HL-60/S4 treated with phorbol 12-myristate 13-acetate at 8.2 ng/mL for 4 days and 3 days (cell line): ENCODE data around the gene ACAA2.

Experiments
- in situ Hi-C: fragments of 300-500 bp; cut with MboI; formaldehyde crosslinking; loops from 2 replicates; pipeline ENCODE4 v1.15.0; 2022; ENCODE audit warnings: low sequenced_read_pairs

Gene ACAA2

GRCh38 chr18:49813319-49814146 is at the start of gene ACAA2:
Gene ACAA2, minus strand, starts transcription at chr18:49813533. Its CDS starts 49 bp downstream, at chr18:49813484.
- in situ Hi-C loops: no loop called here

GRCh38 chr18:49862656-49863385 is 49.5 kb upstream of the ACAA2 start:
- in situ Hi-C loops: no loop called here

GRCh38 chr18:49861659-49862058 is 48.3 kb upstream of the ACAA2 start:
- in situ Hi-C loops: no loop called here

DNA sequence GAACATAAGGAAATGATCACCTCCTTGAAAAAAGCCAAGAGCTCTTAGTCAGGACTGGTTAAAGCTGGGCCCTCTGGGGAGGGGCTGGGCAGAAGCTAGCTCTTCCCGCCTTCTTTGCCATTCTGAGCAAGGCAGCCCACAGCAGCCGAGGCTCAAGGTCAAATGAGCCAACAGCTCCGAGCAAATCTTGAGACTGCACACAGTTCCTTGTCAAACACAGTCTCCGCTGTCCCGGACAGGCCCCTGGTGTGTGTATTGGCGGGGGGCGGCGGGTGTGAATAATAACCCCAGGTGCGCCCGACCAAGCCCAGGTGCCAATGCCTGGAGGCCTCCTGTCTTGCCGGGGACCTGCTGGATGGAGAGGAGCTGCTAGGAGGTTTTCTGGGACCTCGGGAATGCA is 46.4 kb upstream of the ACAA2 start:
- in situ Hi-C loops: no loop called here

DNA sequence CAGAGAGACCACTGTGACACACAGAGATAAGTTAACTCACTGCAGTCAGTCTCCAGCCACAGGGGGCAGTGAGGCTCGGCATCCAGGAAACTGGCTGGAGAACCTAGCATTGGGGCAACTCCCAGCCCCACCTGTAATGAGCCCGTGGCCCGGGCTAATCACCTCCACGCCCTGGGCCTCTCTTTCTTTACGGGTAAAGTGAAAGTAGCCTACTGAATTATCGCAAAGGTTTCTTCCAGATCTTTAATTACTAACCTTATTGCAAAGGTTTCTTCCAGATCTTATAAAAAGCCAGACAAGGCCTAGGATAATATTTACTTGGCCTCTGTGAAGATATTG is 45.7 kb upstream of the ACAA2 start:
- in situ Hi-C loops: no loop called here

- in situ Hi-C loops: no loop called here
These were observed 45.1 kb upstream of the ACAA2 start for GRCh38 chr18:49858309-49859020.

GRCh38 chr18:49857708-49858107 is 44.4 kb upstream of the ACAA2 start:
- in situ Hi-C loops: no loop called here

DNA sequence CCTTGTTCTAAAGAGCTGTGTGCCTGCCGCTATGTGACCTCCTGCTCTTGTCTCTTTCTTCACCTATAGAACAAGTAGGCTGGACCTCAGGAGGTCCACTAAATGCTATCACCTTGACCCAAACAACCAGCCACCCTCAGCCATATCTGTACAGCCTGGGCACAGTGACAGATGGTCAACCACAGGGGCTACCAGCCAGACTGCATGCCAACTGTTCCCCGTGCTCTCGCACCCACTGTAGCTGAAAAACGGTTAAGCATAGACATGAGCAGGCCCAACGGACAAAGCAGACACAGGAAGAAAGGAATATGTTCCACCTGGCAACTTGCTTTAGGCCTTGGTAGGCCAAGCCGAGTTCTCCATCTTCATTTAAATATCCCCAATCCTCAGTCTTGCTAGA is 43.2 kb upstream of the ACAA2 start:
- in situ Hi-C loops: no loop called here

DNA sequence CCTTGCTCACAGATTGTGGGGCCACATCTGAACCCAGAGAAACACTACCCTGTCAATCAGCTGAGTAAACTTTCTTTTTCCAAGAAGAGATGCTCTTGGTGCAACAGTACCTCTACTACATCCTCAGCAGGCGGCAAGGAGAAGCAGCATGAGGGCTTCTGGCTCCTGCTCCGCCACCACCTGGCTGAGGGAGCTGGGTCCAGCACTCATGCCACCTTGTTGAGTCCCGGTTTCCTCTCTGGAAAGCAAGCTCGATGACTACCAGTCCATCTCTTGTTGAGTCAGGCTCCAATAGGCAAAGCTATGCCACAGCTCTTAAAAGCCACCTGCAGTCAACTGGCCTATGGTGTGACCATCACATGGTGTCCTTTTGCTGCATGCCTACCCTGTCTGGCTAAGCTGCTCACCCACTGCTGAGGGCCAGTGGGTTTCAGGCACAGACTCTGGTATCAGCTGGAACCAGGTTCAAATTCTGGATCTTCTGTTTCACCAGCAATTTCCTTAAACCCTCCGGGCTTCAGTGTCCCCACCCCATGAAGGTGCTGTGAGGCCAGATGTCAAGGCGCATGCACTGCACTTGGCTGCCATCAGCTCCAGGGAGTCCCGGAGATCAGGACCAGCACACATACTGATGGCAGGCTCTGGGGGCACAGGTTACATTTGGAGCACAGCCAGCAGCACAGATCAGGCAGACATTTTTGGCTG is 42.5 kb upstream of the ACAA2 start:
- in situ Hi-C loops: no loop called here

DNA sequence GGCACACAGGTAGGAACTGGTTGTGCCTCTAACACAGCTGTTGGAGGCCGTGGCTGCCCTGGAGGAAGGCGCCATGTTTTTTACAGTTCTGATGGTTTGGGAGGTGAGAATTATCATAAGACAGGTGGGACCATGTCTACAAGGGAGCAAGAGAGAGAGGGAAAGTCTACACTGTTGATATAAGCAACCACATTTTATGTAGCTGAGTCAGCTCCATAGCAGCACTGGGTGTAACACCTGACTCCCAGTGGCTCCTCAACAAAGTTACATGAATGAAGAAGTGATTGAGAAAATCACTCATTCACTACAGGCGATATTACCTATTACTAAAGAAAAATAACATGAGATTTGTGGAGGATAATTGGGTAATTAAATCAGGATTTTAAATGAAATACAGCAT is 41.3 kb upstream of the ACAA2 start:
- in situ Hi-C loops: no loop called here

- in situ Hi-C loops: no loop called here
These were observed 40.1 kb upstream of the ACAA2 start for GRCh38 chr18:49853436-49853835.

DNA sequence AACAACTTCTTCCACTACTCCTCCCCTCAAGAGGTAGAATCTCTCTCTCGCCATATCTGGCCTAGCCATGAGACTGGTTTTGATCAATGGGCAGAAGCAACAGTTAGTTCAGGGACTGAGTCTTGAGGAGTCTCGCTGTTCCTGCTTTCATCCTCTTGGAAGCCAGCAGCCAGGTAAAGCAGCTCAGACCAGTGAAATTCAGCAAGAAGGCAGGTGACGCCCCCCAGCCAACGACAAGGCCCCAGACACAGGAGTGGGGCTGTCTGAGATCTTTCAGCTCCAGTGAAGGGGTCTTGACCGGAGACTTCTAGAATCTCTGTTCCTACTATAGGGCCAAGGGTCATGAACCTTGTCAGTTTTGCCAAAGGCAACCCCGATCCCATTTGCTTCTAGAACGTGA is 39.7 kb upstream of the ACAA2 start:
- in situ Hi-C loops: no loop called here

GRCh38 chr18:49851624-49852023 is 38.3 kb upstream of the ACAA2 start:
- in situ Hi-C loops: no loop called here

- in situ Hi-C loops: no loop called here
These were observed 37.3 kb upstream of the ACAA2 start for GRCh38 chr18:49850636-49851035.

- in situ Hi-C loops: no loop called here
These were observed 36.2 kb upstream of the ACAA2 start for GRCh38 chr18:49849331-49850217.

DNA sequence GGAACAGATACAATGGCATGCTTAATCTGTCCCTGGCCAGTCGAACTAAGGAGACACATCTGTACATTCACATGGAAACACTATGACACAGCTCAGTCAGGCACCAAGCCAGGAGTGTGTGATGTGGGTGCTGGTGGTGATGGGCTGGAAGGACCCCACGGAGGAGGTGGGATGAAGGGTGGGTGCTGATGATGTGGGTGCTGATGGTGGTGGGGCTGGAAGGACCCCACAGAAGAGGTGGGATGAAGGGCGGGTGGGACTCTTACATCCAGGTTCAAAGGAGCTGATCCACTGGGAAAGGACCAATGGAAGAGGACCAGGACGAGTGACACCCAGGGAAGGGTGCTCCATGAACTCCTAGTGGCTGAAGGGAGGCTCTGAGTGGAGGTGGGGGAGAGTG is 34.8 kb upstream of the ACAA2 start:
- in situ Hi-C loops: no loop called here

DNA sequence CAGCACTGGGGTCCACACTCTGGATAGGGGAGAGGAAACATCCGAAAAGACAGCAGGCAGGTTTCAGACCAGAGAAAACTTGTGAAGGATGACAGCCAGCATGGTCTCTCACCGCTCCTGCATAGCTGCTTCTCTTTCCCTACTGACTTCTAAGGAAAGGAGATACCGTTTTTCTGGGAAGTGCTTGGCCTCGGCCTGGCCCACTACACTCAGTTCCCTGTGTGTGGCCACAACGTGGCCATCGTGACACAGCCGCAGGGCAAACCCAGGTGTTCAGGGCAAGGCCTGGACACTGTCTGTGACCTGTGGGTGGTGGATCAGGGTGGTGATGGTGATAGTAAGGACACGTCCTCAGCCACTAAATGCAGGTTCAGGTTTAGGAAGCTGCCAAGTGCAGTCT is 34.2 kb upstream of the ACAA2 start:
- in situ Hi-C loops: no loop called here

DNA sequence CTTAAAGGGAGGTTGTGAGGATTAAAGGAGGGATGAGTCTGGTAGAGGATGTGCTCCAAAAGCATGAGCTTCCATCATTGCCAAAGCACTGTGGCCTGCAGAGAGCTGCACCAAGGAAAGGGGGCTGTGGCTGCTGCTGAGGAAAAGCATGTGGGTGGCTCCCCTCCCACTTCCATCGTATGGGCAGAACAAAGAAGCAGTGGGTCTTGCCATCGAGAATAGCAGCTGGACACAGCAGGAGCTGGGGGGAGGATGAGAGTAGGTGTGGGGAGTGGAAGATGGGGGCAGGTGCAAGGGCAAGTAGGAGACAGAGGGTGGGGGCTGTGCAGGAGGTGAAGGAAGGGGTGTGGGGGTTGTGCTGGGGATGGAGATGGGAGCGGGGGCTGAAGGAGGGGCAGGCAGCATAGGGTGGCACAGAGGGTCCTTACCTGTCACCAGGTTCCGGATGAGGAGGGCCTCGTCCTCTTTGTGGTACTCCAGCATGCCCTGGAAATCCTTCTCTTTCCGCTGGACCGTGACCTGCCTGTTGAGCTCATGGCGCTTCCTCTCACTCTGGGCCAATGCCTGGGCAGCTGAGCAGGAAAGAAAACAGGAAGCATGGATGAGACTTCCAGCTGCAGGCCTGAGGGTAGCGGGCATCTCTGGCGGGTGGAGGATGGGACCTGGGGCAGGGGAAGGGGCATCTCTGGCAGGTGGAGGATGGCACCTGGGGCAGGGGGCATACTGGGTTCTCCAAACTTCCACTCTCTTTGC is 33.6 kb upstream of the ACAA2 start:
- in situ Hi-C loops: no loop called here

- in situ Hi-C loops: no loop called here
These were observed 33.0 kb upstream of the ACAA2 start for GRCh38 chr18:49846361-49846662.
